HEK293 (cell line): ENCODE measurements around the gene AVEN.

Experiments used
- CTCF ChIA-PET: fragments of 350-600 bp; formaldehyde crosslinking; extraction: SDS; loops from one replicate; lab custom pipeline; 2021; ENCODE audit warnings: antibody characterized with exemption; lab: Yijun Ruan, JAX
- POLR2A ChIA-PET: fragments of 300-600 bp; formaldehyde crosslinking; extraction: SDS; loops from one replicate; lab custom pipeline; 2020; ENCODE audit warnings: antibody characterized with exemption, inconsistent platforms; lab: Yijun Ruan, JAX
- H3K27ac ChIP-seq: fragments of 200-500 bp; sonication (Bioruptor generic); 2 replicates; pipeline ENCODE4 v1.5.1; 2014; ENCODE audit warnings: low read depth, low read length, control low read depth, inconsistent platforms; ENCODE audit errors: extremely low read depth
- H3K36me3 ChIP-seq, 2 experiments: fragments of 200-500 bp in 1 of 2; sonication (Bioruptor generic) in 1 of 2; 1 replicate in 1 of 2; 2 replicates in 1 of 2; pipeline ENCODE4 v1.5.1; 2014 to 2017; ENCODE audit warnings: inconsistent platforms in 2 of 2, low read length in 2 of 2; ENCODE audit not compliant: control insufficient read depth in 2 of 2, insufficient read depth in 1 of 2
- H3K4me1 ChIP-seq: fragments of 200-500 bp; sonication (Bioruptor generic); 2 replicates; pipeline ENCODE4 v1.5.1; 2014; ENCODE audit warnings: mild to moderate bottlenecking, low read length, inconsistent platforms; ENCODE audit not compliant: control insufficient read depth, insufficient read depth
- H3K4me3 ChIP-seq: 2 replicates; pipeline ENCODE4 v1.5.1; 2011; ENCODE audit warnings: low read depth, mild to moderate bottlenecking, control low read depth, low read length, moderate library complexity
- H3K9me3 ChIP-seq: fragments of 200-500 bp; sonication (Bioruptor generic); 2 replicates; pipeline ENCODE4 v1.5.1; 2014; ENCODE audit warnings: low read depth, low read length, inconsistent platforms; ENCODE audit not compliant: control insufficient read depth, insufficient read depth
- BCL11B ChIP-seq: fragments of 450-650 bp; formaldehyde crosslinking; IDR thresholded peaks from 2 replicates; pipeline ENCODE4 v1.5.1; 2016; ENCODE audit warnings: low read depth, missing biosample characterization, missing genetic modification characterization
- SALL2 ChIP-seq: fragments of 450-650 bp; formaldehyde crosslinking; IDR thresholded peaks from 2 replicates; pipeline ENCODE4 v1.5.0; 2017; ENCODE audit warnings: missing biosample characterization, mild to moderate bottlenecking, missing genetic modification characterization, borderline replicate concordance
- SP7 ChIP-seq: fragments of 450-650 bp; formaldehyde crosslinking; IDR thresholded peaks from 2 replicates; pipeline ENCODE4 v1.5.1; 2016; ENCODE audit warnings: missing biosample characterization, missing genetic modification characterization
- ZBTB8A ChIP-seq: fragments of 450-650 bp; formaldehyde crosslinking; IDR thresholded peaks from 2 replicates; pipeline ENCODE4 v1.5.1; 2016; ENCODE audit warnings: missing biosample characterization, missing genetic modification characterization
- ZEB2 ChIP-seq: fragments of 450-650 bp; formaldehyde crosslinking; IDR thresholded peaks from 2 replicates; pipeline ENCODE4 v1.5.1; 2016; ENCODE audit warnings: missing biosample characterization, missing genetic modification characterization
- ZNF114 ChIP-seq: fragments of 450-650 bp; formaldehyde crosslinking; IDR thresholded peaks from 2 replicates; pipeline ENCODE4 v1.5.0; 2017; ENCODE audit warnings: missing biosample characterization, missing genetic modification characterization
- ZNF138 ChIP-seq: fragments of 450-650 bp; formaldehyde crosslinking; IDR thresholded peaks from 2 replicates; pipeline ENCODE4 v1.5.1; 2016; ENCODE audit warnings: missing biosample characterization, missing genetic modification characterization, borderline replicate concordance
- ZNF169 ChIP-seq: fragments of 450-650 bp; formaldehyde crosslinking; IDR thresholded peaks from 2 replicates; pipeline ENCODE4 v1.5.1; 2016; ENCODE audit warnings: missing biosample characterization, missing genetic modification characterization
- ZNF211 ChIP-seq: fragments of 450-650 bp; formaldehyde crosslinking; IDR thresholded peaks from 2 replicates; pipeline ENCODE4 v1.5.1; 2016; ENCODE audit warnings: low read depth, missing biosample characterization, missing genetic modification characterization
- ZNF223 ChIP-seq: fragments of 450-650 bp; formaldehyde crosslinking; IDR thresholded peaks from 2 replicates; pipeline ENCODE4 v1.5.1; 2016; ENCODE audit warnings: missing biosample characterization, missing genetic modification characterization
- ZNF24 ChIP-seq: fragments of 450-650 bp; formaldehyde crosslinking; IDR thresholded peaks from 2 replicates; pipeline ENCODE4 v1.5.1; 2016; ENCODE audit warnings: missing biosample characterization, missing genetic modification characterization
- ZNF292 ChIP-seq: fragments of 450-650 bp; formaldehyde crosslinking; IDR thresholded peaks from 2 replicates; pipeline ENCODE4 v1.5.1; 2016; ENCODE audit warnings: low read depth, missing biosample characterization, missing genetic modification characterization, borderline replicate concordance
- ZNF335 ChIP-seq: fragments of 450-650 bp; formaldehyde crosslinking; conservative IDR thresholded peaks from 2 replicates; pipeline ENCODE4 v1.5.1; 2016; ENCODE audit warnings: missing biosample characterization, missing genetic modification characterization
- ZNF341 ChIP-seq: fragments of 450-650 bp; formaldehyde crosslinking; IDR thresholded peaks from 2 replicates; pipeline ENCODE4; 2016; ENCODE audit warnings: low read depth, missing biosample characterization, missing genetic modification characterization
- ZNF404 ChIP-seq: fragments of 450-650 bp; formaldehyde crosslinking; IDR thresholded peaks from 2 replicates; pipeline ENCODE4 v1.5.1; 2017; ENCODE audit warnings: missing biosample characterization, missing genetic modification characterization
- ZNF514 ChIP-seq: fragments of 450-650 bp; formaldehyde crosslinking; IDR thresholded peaks from 2 replicates; pipeline ENCODE4 v1.5.1; 2016; ENCODE audit warnings: missing biosample characterization, missing genetic modification characterization
- ZNF549 ChIP-seq: fragments of 450-650 bp; IDR thresholded peaks from 2 replicates; pipeline ENCODE4 v1.5.1; 2018; ENCODE audit warnings: missing biosample characterization, missing genetic modification characterization, mild to moderate bottlenecking, inconsistent platforms, moderate library complexity
- ZNF623 ChIP-seq: fragments of 450-650 bp; formaldehyde crosslinking; IDR thresholded peaks from 2 replicates; pipeline ENCODE4 v1.5.1; 2016; ENCODE audit warnings: missing biosample characterization, missing genetic modification characterization
- ZNF660 ChIP-seq: fragments of 450-650 bp; IDR thresholded peaks from 2 replicates; pipeline ENCODE4 v1.5.1; 2018; ENCODE audit warnings: missing biosample characterization, mild to moderate bottlenecking, missing genetic modification characterization
- ZNF768 ChIP-seq: fragments of 450-650 bp; formaldehyde crosslinking; IDR thresholded peaks from 2 replicates; pipeline ENCODE4 v1.5.1; 2018; ENCODE audit warnings: missing biosample characterization, mild to moderate bottlenecking, missing genetic modification characterization
- ZNF830 ChIP-seq: fragments of 450-650 bp; IDR thresholded peaks from 2 replicates; pipeline ENCODE4 v1.5.0; 2018; ENCODE audit warnings: missing biosample characterization, missing genetic modification characterization, low read depth, mild to moderate bottlenecking, moderate library complexity
- TF ChIP-seq, protein P1 (sequence below): fragments of 450-650 bp; formaldehyde crosslinking; IDR thresholded peaks from 2 replicates; pipeline ENCODE4 v1.5.1; 2016; ENCODE audit warnings: missing biosample characterization, missing genetic modification characterization
- TF ChIP-seq, protein P2 (sequence below): fragments of 450-650 bp; formaldehyde crosslinking; conservative IDR thresholded peaks from 2 replicates; pipeline ENCODE4 v1.5.1; 2016; ENCODE audit warnings: low read depth, missing biosample characterization, missing genetic modification characterization

AVEN gene, protein sequence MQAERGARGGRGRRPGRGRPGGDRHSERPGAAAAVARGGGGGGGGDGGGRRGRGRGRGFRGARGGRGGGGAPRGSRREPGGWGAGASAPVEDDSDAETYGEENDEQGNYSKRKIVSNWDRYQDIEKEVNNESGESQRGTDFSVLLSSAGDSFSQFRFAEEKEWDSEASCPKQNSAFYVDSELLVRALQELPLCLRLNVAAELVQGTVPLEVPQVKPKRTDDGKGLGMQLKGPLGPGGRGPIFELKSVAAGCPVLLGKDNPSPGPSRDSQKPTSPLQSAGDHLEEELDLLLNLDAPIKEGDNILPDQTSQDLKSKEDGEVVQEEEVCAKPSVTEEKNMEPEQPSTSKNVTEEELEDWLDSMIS

DNA sequence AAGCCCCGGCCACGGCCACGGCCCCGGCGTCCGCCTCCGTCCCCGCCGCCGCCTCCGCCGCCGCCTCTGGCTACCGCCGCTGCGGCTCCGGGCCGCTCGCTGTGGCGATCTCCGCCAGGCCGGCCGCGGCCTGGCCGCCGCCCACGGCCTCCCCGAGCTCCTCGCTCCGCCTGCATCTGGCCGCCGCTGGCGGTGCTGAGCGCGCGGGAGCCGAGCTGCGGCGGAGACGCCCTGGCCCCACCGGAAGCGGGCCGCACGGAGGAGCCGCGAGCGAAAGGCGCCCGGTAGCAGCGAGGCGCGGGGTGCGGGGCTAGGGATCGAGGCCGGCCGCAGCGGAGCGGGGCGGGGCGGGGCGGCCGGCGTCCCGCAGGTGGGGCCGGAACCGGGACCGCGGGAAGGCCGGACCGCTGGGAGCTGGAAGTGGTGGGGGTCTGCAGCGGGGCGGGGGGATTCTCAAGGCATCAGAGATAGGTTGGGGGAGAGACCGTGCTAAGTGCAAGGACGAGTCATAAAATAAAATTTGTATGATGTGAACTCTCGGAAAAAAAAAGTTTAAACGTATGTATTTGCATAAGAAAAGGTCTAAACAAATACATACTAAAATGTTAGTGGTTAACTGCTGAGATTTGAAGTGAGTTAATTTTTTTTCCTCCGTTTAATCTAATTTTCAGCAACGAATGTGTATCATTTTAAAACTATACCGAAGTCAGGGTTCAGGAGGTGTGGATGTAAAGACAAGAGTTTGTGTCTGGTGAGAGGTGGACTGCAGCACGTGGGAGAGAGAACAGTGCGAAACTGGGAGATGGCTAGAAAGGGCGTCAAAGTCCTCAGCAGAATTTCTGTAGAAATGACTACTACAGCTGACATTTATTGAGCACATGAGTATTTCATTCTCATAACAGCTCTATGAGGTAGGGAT lies at the start of gene AVEN:
TSS of gene AVEN (minus strand) at position 334 of the 919 bp plus-strand sequence. CDS start at position 176, 158 bp downstream.
- ChIA-PET CTCF (no interaction called here), POLR2A (interaction anchor here (1.1 kb wide), 1 partner anchor 63 kb away, joined by 3 read pairs; the partner anchor contains the start of genes EMC7 and PGBD4)
- Histone ChIP-seq H3K9me3 (no peaks in the 10 kb centered on the region), H3K4me1 (peaks cover 3% of the 10 kb centered on the region), H3K27ac (peak within 1 kb of the TSS; percentile 97), H3K36me3 (no peaks in the 10 kb centered on the region), H3K4me3 (peak within 1 kb of the TSS; percentile 73)
- TF ChIP-seq ZNF138 (tag by site-specific recombination), result no peak
- TF ChIP-seq ZNF114 (tag by site-specific recombination), result no peak
- TF ChIP-seq ZNF341 (tag by site-specific recombination), result no peak
- TF ChIP-seq ZNF223 (tag by site-specific recombination), result no peak
- TF ChIP-seq ZNF335 (tag by site-specific recombination), result peak; percentile 40
- TF ChIP-seq ZNF24 (tag by site-specific recombination), result no peak
- TF ChIP-seq, protein P1, sequence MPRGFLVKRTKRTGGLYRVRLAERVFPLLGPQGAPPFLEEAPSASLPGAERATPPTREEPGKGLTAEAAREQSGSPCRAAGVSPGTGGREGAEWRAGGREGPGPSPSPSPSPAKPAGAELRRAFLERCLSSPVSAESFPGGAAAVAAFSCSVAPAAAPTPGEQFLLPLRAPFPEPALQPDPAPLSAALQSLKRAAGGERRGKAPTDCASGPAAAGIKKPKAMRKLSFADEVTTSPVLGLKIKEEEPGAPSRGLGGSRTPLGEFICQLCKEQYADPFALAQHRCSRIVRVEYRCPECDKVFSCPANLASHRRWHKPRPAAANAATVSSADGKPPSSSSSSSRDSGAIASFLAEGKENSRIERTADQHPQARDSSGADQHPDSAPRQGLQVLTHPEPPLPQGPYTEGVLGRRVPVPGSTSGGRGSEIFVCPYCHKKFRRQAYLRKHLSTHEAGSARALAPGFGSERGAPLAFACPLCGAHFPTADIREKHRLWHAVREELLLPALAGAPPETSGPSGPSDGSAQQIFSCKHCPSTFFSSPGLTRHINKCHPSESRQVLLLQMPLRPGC, result no peak
- no peak for TF ChIP-seq ZNF514
- TF ChIP-seq, protein P2, sequence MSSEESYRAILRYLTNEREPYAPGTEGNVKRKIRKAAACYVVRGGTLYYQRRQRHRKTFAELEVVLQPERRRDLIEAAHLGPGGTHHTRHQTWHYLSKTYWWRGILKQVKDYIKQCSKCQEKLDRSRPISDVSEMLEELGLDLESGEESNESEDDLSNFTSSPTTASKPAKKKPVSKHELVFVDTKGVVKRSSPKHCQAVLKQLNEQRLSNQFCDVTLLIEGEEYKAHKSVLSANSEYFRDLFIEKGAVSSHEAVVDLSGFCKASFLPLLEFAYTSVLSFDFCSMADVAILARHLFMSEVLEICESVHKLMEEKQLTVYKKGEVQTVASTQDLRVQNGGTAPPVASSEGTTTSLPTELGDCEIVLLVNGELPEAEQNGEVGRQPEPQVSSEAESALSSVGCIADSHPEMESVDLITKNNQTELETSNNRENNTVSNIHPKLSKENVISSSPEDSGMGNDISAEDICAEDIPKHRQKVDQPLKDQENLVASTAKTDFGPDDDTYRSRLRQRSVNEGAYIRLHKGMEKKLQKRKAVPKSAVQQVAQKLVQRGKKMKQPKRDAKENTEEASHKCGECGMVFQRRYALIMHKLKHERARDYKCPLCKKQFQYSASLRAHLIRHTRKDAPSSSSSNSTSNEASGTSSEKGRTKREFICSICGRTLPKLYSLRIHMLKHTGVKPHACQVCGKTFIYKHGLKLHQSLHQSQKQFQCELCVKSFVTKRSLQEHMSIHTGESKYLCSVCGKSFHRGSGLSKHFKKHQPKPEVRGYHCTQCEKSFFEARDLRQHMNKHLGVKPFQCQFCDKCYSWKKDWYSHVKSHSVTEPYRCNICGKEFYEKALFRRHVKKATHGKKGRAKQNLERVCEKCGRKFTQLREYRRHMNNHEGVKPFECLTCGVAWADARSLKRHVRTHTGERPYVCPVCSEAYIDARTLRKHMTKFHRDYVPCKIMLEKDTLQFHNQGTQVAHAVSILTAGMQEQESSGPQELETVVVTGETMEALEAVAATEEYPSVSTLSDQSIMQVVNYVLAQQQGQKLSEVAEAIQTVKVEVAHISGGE, result peak; percentile 33; the same call in 1 of the 2 replicates
- TF ChIP-seq SP7 (tag by site-specific recombination), result no peak

DNA sequence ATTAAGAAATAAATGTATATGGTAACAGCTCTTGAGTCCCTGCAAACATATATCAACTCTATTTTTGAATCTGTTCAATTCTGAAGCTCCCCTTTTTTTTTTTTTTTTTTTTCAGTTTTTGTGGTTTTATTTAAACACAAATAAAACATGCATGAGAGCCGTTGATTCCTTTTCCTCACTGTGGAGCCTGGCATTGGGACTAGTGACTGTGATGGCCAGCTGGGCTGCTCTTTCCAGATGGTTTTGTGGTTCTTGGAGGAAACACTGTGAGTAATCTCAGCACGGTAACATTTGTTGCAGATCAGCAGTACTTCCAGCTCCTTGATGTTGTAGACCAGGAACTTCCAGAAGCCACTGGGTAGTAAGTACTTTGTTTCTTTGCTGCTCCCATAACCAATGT lies 46.7 kb upstream of the AVEN start:
- H3K4me3 ChIP-seq, result no peak overlapping the region
- H3K4me1 ChIP-seq, result no peaks in the 10 kb centered on the region
- no peak overlapping the region for H3K27ac ChIP-seq
- POLR2A ChIA-PET, result no interaction called here
- no peak for TF ChIP-seq ZNF24 (tag by site-specific recombination)
- no peak for TF ChIP-seq ZNF768 (tag by site-specific recombination)
- no peak for TF ChIP-seq ZBTB8A
- no peak for TF ChIP-seq ZEB2
- no peak for TF ChIP-seq SALL2 (tag by site-specific recombination)
- TF ChIP-seq ZNF292 (tag by site-specific recombination), result no peak
- TF ChIP-seq ZNF660, result no peak
- no peak for TF ChIP-seq ZNF404 (tag by site-specific recombination)
- no peak for TF ChIP-seq ZNF623 (tag by site-specific recombination)
- TF ChIP-seq BCL11B, result no peak
- no peak for TF ChIP-seq ZNF211 (tag by site-specific recombination)
- TF ChIP-seq, protein P2, result no peak
- no peak for TF ChIP-seq ZNF549 (tag by site-specific recombination)
- TF ChIP-seq ZNF830 (tag by site-specific recombination), result no peak
- no peak for TF ChIP-seq ZNF169
- peaks cover 3 to 41% of the 10 kb centered on the region in 2 experiments for H3K36me3 ChIP-seq
- no peaks in the 10 kb centered on the region for H3K9me3 ChIP-seq
- CTCF ChIA-PET, result no interaction called here
